HEK293T (cell line): ENCODE results near the gene ZNF316.

Experiments
- CTCF ChIA-PET: fragments of 350-600 bp; formaldehyde crosslinking; extraction: SDS; loops from one replicate; lab custom pipeline; 2021; ENCODE audit warnings: antibody characterized with exemption, inconsistent platforms; lab: Yijun Ruan, JAX
- POLR2A ChIA-PET: fragments of 350-600 bp; formaldehyde crosslinking; extraction: SDS; loops from one replicate; lab custom pipeline; 2020; ENCODE audit warnings: antibody characterized with exemption, inconsistent platforms; lab: Yijun Ruan, JAX
- DNase-seq: peaks from one replicate; pipeline ENCODE4 v3.0.0; 2012; ENCODE audit warnings: mixed read lengths; ENCODE audit errors: extremely low spot score
- ARNT ChIP-seq: fragments of 450-650 bp; IDR thresholded peaks from 2 replicates; pipeline ENCODE4 v1.6.1; 2017; ENCODE audit warnings: mild to moderate bottlenecking
- BHLHE40 ChIP-seq: fragments of 450-650 bp; IDR thresholded peaks from 2 replicates; pipeline ENCODE4 v1.6.1; 2016; ENCODE audit warnings: mild to moderate bottlenecking, moderate library complexity, borderline replicate concordance
- CTBP1 ChIP-seq: fragments of 450-650 bp; IDR thresholded peaks from 2 replicates; pipeline ENCODE4 v1.6.1; 2016; ENCODE audit warnings: borderline replicate concordance
- ELF4 ChIP-seq: fragments of 450-650 bp; IDR thresholded peaks from 2 replicates; pipeline ENCODE4 v1.6.1; 2017; ENCODE audit warnings: antibody characterized with exemption
- FOXA1 ChIP-seq: fragments of 450-650 bp; IDR thresholded peaks from 2 replicates; pipeline ENCODE4 v1.6.1; 2016; ENCODE audit warnings: mild to moderate bottlenecking
- FOXK2 ChIP-seq: fragments of 450-650 bp; IDR thresholded peaks from 2 replicates; pipeline ENCODE4 v1.6.1; 2016; ENCODE audit warnings: mild to moderate bottlenecking
- FOXM1 ChIP-seq: fragments of 450-650 bp; IDR thresholded peaks from 2 replicates; pipeline ENCODE4 v1.6.1; 2017; ENCODE audit warnings: mild to moderate bottlenecking, borderline replicate concordance
- HDGF ChIP-seq: fragments of 450-650 bp; IDR thresholded peaks from 2 replicates; pipeline ENCODE4 v1.6.1; 2017; ENCODE audit warnings: antibody characterized with exemption, borderline replicate concordance
- L3MBTL2 ChIP-seq: fragments of 450-650 bp; conservative IDR thresholded peaks from 2 replicates; pipeline ENCODE4 v1.6.1; 2016; ENCODE audit warnings: mild to moderate bottlenecking
- LEF1 ChIP-seq: fragments of 450-650 bp; IDR thresholded peaks from 2 replicates; pipeline ENCODE4 v1.6.1; 2017; ENCODE audit warnings: mild to moderate bottlenecking, borderline replicate concordance
- NFRKB ChIP-seq: fragments of 450-650 bp; IDR thresholded peaks from 2 replicates; pipeline ENCODE4 v1.6.1; 2016; ENCODE audit warnings: mild to moderate bottlenecking, moderate library complexity
- PKNOX1 ChIP-seq: fragments of 450-650 bp; IDR thresholded peaks from 2 replicates; pipeline ENCODE4 v1.6.1; 2016
- SP1 ChIP-seq: fragments of 450-650 bp; IDR thresholded peaks from 2 replicates; pipeline ENCODE4 v1.6.1; 2017
- SUZ12 ChIP-seq: fragments of 450-650 bp; IDR thresholded peaks from 2 replicates; pipeline ENCODE4 v1.6.1; 2016; ENCODE audit warnings: mild to moderate bottlenecking
- TARDBP ChIP-seq: fragments of 450-650 bp; IDR thresholded peaks from 2 replicates; pipeline ENCODE4 v1.6.1; 2016
- ZNF384 ChIP-seq: fragments of 450-650 bp; IDR thresholded peaks from 2 replicates; pipeline ENCODE4 v1.6.1; 2016

The ZNF316 gene

GRCh38 chr7:6600093-6600492 lies 37.0 kb upstream of the ZNF316 start:
- DNase-seq = no peak
- no peak for TF ChIP-seq FOXM1
- TF ChIP-seq BHLHE40 = no peak
- no peak for TF ChIP-seq L3MBTL2
- TF ChIP-seq LEF1 = no peak
- ChIA-PET POLR2A (interaction anchor here (0.8 kb wide), 1 partner anchor 11 kb away, joined by 3 read pairs; the partner anchor contains the start of gene INTS15), CTCF (no interaction called here)

- no peak for DNase-seq
- ChIA-PET POLR2A (no interaction called here), CTCF (no interaction called here)
- no peak for TF ChIP-seq ARNT
- TF ChIP-seq FOXK2 = no peak
- TF ChIP-seq LEF1 = no peak
- no peak for TF ChIP-seq SP1
- no peak for TF ChIP-seq CTBP1
- no peak for TF ChIP-seq NFRKB
- no peak for TF ChIP-seq BHLHE40
- TF ChIP-seq ZNF384 = no peak
- no peak for TF ChIP-seq SUZ12
These were observed 32.7 kb upstream of the ZNF316 start for GRCh38 chr7:6604458-6604857.

GRCh38 chr7:6606866-6607583 lies 30.1 kb upstream of the ZNF316 start:
- no peak for DNase-seq
- ChIA-PET CTCF (no interaction called here), POLR2A (interaction anchor here (0.7 kb wide), 1 partner anchor 17 kb away, joined by 3 read pairs; the partner anchor contains the start of gene INTS15)
- TF ChIP-seq NFRKB (no peak), FOXA1 (no peak), TARDBP (no peak), ELF4 (no peak), BHLHE40 (no peak), SP1 (no peak), L3MBTL2 (no peak)

- POLR2A ChIA-PET = interaction anchor here (0.7 kb wide), 1 partner anchor 18 kb away, joined by 3 read pairs; the partner anchor contains the start of gene INTS15
- no peak for DNase-seq
- CTCF ChIA-PET = no interaction called here
- no peak for TF ChIP-seq PKNOX1
- TF ChIP-seq FOXK2 = no peak
- TF ChIP-seq ZNF384 = no peak
- TF ChIP-seq HDGF = no peak
- no peak for TF ChIP-seq ELF4
- no peak for TF ChIP-seq L3MBTL2
- no peak for TF ChIP-seq FOXM1
- TF ChIP-seq SP1 = no peak
- no peak for TF ChIP-seq FOXA1
- TF ChIP-seq NFRKB = no peak
- no peak for TF ChIP-seq ARNT
- TF ChIP-seq SUZ12 = no peak
- TF ChIP-seq TARDBP = no peak
- TF ChIP-seq LEF1 = no peak
These were observed 29.5 kb upstream of the ZNF316 start for GRCh38 chr7:6607651-6608051.

- CTCF ChIA-PET = no interaction called here
- POLR2A ChIA-PET = no interaction called here
- DNase-seq = no peak
- TF ChIP-seq LEF1 = no peak
- TF ChIP-seq BHLHE40 = no peak
- no peak for TF ChIP-seq ZNF384
- TF ChIP-seq SUZ12 = no peak
- TF ChIP-seq PKNOX1 = no peak
These were observed 29.0 kb upstream of the ZNF316 start for GRCh38 chr7:6608081-6608480.

GRCh38 chr7:6608794-6609193 lies 28.3 kb upstream of the ZNF316 start:
- no peak for DNase-seq
- POLR2A ChIA-PET = no interaction called here
- CTCF ChIA-PET = no interaction called here
- TF ChIP-seq FOXK2 = no peak

GRCh38 chr7:6612819-6613218 lies 24.3 kb upstream of the ZNF316 start:
- TF ChIP-seq HDGF (no peak), LEF1 (no peak), ZNF384 (no peak), FOXK2 (no peak), SP1 (no peak), CTBP1 (no peak), TARDBP (no peak), FOXM1 (no peak), L3MBTL2 (no peak)
- POLR2A ChIA-PET = interaction anchor here (0.7 kb wide), 1 partner anchor 37 kb away, joined by 4 read pairs; no protein-coding TSS in a partner anchor
- CTCF ChIA-PET = no interaction called here
- no peak for DNase-seq

- DNase-seq = no peak
- POLR2A ChIA-PET = no interaction called here
- CTCF ChIA-PET = no interaction called here
- TF ChIP-seq FOXA1 = no peak
- no peak for TF ChIP-seq NFRKB
- TF ChIP-seq SUZ12 = no peak
- TF ChIP-seq ELF4 = no peak
- TF ChIP-seq FOXM1 = no peak
These were observed 23.4 kb upstream of the ZNF316 start for GRCh38 chr7:6613706-6614105.
